ENCODE data around the gene SLC43A1. TPM values are rescaled to one million over a fixed set of nuclear protein-coding genes. Genes with fewer than 3 reads are reported as not detected.

Gene SLC43A1
- total RNA-seq, 2 donors from 2014 or later, result 8.4 to 9.1 TPM

- 2% methylated on average over 42 to 49 of the region's 49 CpGs for WGBS, 2 experiments (ENCODE audit: insufficient coverage in 1 of 2, insufficient read length in 1 of 2)
- H3K27me3 Mint-ChIP-seq (ENCODE audit: insufficient read depth), result peaks cover 20% of the 10 kb centered on the region
- H3K9ac ChIP-seq (ENCODE audit: extremely low read depth, low read length, poor library complexity, severe bottlenecking), result peak within 1 kb of the TSS; percentile 83
These were observed 15.3 kb upstream of the SLC43A1 start, which contains the start of gene TIMM10 for GRCh38 chr11:57530596-57531507. Gene TIMM10 (minus strand): TSS chr11:57530754. CDS start chr11:57530189, 565 bp downstream.

GRCh38 chr11:57530215-57530595 is 14.7 kb upstream of the SLC43A1 start:
- H3K27me3 Mint-ChIP-seq (ENCODE audit: insufficient read depth), result peaks cover 16% of the 10 kb centered on the region
- peaks cover 16% of the 10 kb centered on the region for H3K4me1 Mint-ChIP-seq
- DNase-seq, result no peak
- H3K4me3 Mint-ChIP-seq, result peak overlapping the region; percentile 83
- Histone ChIP-seq H3K27me3 (ENCODE audit: control insufficient read depth, insufficient read depth, low read length, poor library complexity, severe bottlenecking) (peaks cover 3% of the 10 kb centered on the region), H3K9me3 (ENCODE audit: control insufficient read depth, low read length) (no peaks in the 10 kb centered on the region), H3K4me3 (ENCODE audit: low read length) (peak overlapping the region; percentile 99), H3K27ac (ENCODE audit: low read depth, low read length) (no peak overlapping the region), H3K9ac (ENCODE audit: extremely low read depth, low read length, poor library complexity, severe bottlenecking) (peak overlapping the region; percentile 83), H3K4me1 (ENCODE audit: control insufficient read depth, insufficient read depth, low read length) (peaks cover 10% of the 10 kb centered on the region), H3K36me3 (ENCODE audit: control insufficient read depth, insufficient read depth, low read length) (peaks cover 13% of the 10 kb centered on the region)
- H3K27ac Mint-ChIP-seq, result peak overlapping the region; percentile 90
- TF ChIP-seq CTCF (conservative IDR thresholded peaks at IDR 0.05), result no peak
- no peaks in the 10 kb centered on the region for H3K9me3 Mint-ChIP-seq
- 3% methylated on average over 14 to 17 of the region's 17 CpGs for WGBS, 2 experiments (ENCODE audit: insufficient coverage in 1 of 2, insufficient read length in 1 of 2)
- peaks cover 8% of the 10 kb centered on the region for H3K36me3 Mint-ChIP-seq (ENCODE audit: low read depth)

More at GRCh38 chr11:57530596-57531507, 15.3 kb upstream of the SLC43A1 start, which contains the start of gene TIMM10:
- Mint-ChIP-seq H3K27ac (peak within 1 kb of the TSS; percentile 90), H3K4me3 (peak within 1 kb of the TSS; percentile 83), H3K36me3 (ENCODE audit: low read depth) (peaks cover 8% of the 10 kb centered on the region), H3K9me3 (no peaks in the 10 kb centered on the region), H3K4me1 (peaks cover 16% of the 10 kb centered on the region)
- H3K9me3 ChIP-seq (ENCODE audit: control insufficient read depth, low read length), result no peaks in the 10 kb centered on the region
- no peak within 1 kb of the TSS for H3K27ac ChIP-seq (ENCODE audit: low read depth, low read length)
- peak; percentile 98 for DNase-seq
- H3K27me3 ChIP-seq (ENCODE audit: control insufficient read depth, insufficient read depth, low read length, poor library complexity, severe bottlenecking), result peaks cover 9% of the 10 kb centered on the region
- peak; percentile 22 for TF ChIP-seq CTCF (conservative IDR thresholded peaks at IDR 0.05)
- peaks cover 11% of the 10 kb centered on the region for H3K36me3 ChIP-seq (ENCODE audit: control insufficient read depth, insufficient read depth, low read length)
- peaks cover 10% of the 10 kb centered on the region for H3K4me1 ChIP-seq (ENCODE audit: control insufficient read depth, insufficient read depth, low read length)
- H3K4me3 ChIP-seq (ENCODE audit: low read length), result peak within 1 kb of the TSS; percentile 99

- no peak overlapping the region for H3K4me3 Mint-ChIP-seq
- H3K27me3 Mint-ChIP-seq (ENCODE audit: insufficient read depth), result peaks cover 6% of the 10 kb centered on the region
- Histone ChIP-seq H3K36me3 (ENCODE audit: control insufficient read depth, insufficient read depth, low read length) (peaks cover 18% of the 10 kb centered on the region), H3K9ac (ENCODE audit: extremely low read depth, low read length, poor library complexity, severe bottlenecking) (no peak overlapping the region), H3K4me3 (ENCODE audit: low read length) (no peak overlapping the region), H3K4me1 (ENCODE audit: control insufficient read depth, insufficient read depth, low read length) (peaks cover 10% of the 10 kb centered on the region), H3K27me3 (ENCODE audit: control insufficient read depth, insufficient read depth, low read length, poor library complexity, severe bottlenecking) (no peaks in the 10 kb centered on the region), H3K9me3 (ENCODE audit: control insufficient read depth, low read length) (peaks cover 5% of the 10 kb centered on the region), H3K27ac (ENCODE audit: low read depth, low read length) (no peak overlapping the region)
- no peak for TF ChIP-seq CTCF (conservative IDR thresholded peaks at IDR 0.05)
- H3K9me3 Mint-ChIP-seq, result no peaks in the 10 kb centered on the region
- H3K27ac Mint-ChIP-seq, result no peak overlapping the region
- DNase-seq, result no peak
- H3K4me1 Mint-ChIP-seq, result peaks cover 16% of the 10 kb centered on the region
- H3K36me3 Mint-ChIP-seq (ENCODE audit: low read depth), result peaks cover 14% of the 10 kb centered on the region
These were observed 13.5 kb upstream of the SLC43A1 start for GRCh38 chr11:57529012-57529411.

Measured in endodermal cell (in vitro differentiated cells).